ENCODE data around the gene OSM.

OSM gene

GRCh38 chr22:30243661-30244060 lies 23.0 kb downstream of the OSM start:
- Histone ChIP-seq H3K36me3 (ENCODE audit: control insufficient read depth in 2 of 2, insufficient read depth in 2 of 2, low read length in 2 of 2) (no peaks in the 10 kb centered on the region), H3K4me3 (ENCODE audit: low read length in 2 of 2) (no peak overlapping the region), H3K4me1 (ENCODE audit: control insufficient read depth, insufficient read depth, low read length) (peaks cover 10% of the 10 kb centered on the region), H3K9me3 (ENCODE audit: control insufficient read depth in 2 of 2, low read length in 2 of 2) (no peaks in the 10 kb centered on the region), H3K27me3 (ENCODE audit: control insufficient read depth in 1 of 2, insufficient read depth in 2 of 2, low read length in 2 of 2) (peaks cover 18 to 41% of the 10 kb centered on the region in 2 donors), H3K27ac (ENCODE audit: low read length) (no peak overlapping the region), H3K9ac (ENCODE audit: low read length in 2 of 2) (no peak overlapping the region)

DNA sequence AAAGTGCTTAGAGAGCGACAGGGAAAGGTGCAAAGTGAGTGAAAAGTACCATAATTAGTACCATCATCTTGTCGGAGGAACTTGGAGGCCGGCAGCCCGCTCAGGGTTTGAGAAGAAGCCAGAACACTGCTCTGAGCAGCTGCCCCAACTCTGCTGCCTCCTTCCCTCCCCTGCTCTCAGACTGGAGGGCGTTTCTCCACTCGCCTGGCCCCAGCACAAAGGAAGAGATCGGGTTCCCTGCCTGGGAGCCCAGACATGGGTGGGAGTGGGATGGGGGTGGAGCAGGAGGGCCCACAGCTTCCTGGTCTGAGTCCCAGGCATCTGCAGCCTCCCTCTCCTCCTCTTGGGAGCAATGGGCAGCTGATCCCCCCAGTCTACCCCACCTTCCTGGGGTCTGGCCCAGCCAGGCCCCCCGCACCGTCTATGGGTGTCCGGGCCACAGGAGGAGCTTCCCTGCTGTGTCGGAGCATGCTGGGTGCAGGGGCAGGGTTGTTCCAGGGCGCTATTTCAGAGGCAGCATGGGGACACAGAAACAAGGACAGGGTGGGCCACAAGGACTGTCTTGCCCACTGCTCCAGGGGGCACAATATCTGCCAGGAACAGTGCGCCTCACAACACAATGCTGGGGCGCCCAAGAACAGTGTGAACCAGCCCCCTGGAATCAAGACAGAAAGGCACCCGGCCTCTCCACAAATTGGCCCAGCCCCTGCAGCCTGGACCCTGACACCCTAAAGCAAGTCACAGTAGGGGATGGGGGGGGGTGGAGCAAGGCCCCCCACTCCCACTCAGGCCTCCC lies 24.9 kb downstream of the OSM start:
- Histone ChIP-seq H3K27me3 (ENCODE audit: control insufficient read depth in 1 of 2, insufficient read depth in 2 of 2, low read length in 2 of 2) (peaks cover 11 to 36% of the 10 kb centered on the region in 2 donors), H3K36me3 (ENCODE audit: control insufficient read depth in 2 of 2, insufficient read depth in 2 of 2, low read length in 2 of 2) (no peaks in the 10 kb centered on the region), H3K4me1 (ENCODE audit: control insufficient read depth, insufficient read depth, low read length) (peaks cover 8% of the 10 kb centered on the region), H3K27ac (ENCODE audit: low read length) (no peak overlapping the region), H3K4me3 (ENCODE audit: low read length in 2 of 2) (no peak overlapping the region), H3K9ac (ENCODE audit: low read length in 2 of 2) (no peak overlapping the region), H3K9me3 (ENCODE audit: control insufficient read depth in 2 of 2, low read length in 2 of 2) (no peaks in the 10 kb centered on the region)

GRCh38 chr22:30240541-30241417 lies 25.9 kb downstream of the OSM start:
- Histone ChIP-seq H3K4me3 (ENCODE audit: low read length in 2 of 2) (no peak overlapping the region), H3K36me3 (ENCODE audit: control insufficient read depth in 2 of 2, insufficient read depth in 2 of 2, low read length in 2 of 2) (no peaks in the 10 kb centered on the region), H3K9me3 (ENCODE audit: control insufficient read depth in 2 of 2, low read length in 2 of 2) (no peaks in the 10 kb centered on the region), H3K4me1 (ENCODE audit: control insufficient read depth, insufficient read depth, low read length) (peaks cover 4% of the 10 kb centered on the region), H3K9ac (ENCODE audit: low read length in 2 of 2) (no peak overlapping the region), H3K27ac (ENCODE audit: low read length) (no peak overlapping the region), H3K27me3 (ENCODE audit: control insufficient read depth in 1 of 2, insufficient read depth in 2 of 2, low read length in 2 of 2) (peaks cover 11 to 27% of the 10 kb centered on the region in 2 donors)

DNA sequence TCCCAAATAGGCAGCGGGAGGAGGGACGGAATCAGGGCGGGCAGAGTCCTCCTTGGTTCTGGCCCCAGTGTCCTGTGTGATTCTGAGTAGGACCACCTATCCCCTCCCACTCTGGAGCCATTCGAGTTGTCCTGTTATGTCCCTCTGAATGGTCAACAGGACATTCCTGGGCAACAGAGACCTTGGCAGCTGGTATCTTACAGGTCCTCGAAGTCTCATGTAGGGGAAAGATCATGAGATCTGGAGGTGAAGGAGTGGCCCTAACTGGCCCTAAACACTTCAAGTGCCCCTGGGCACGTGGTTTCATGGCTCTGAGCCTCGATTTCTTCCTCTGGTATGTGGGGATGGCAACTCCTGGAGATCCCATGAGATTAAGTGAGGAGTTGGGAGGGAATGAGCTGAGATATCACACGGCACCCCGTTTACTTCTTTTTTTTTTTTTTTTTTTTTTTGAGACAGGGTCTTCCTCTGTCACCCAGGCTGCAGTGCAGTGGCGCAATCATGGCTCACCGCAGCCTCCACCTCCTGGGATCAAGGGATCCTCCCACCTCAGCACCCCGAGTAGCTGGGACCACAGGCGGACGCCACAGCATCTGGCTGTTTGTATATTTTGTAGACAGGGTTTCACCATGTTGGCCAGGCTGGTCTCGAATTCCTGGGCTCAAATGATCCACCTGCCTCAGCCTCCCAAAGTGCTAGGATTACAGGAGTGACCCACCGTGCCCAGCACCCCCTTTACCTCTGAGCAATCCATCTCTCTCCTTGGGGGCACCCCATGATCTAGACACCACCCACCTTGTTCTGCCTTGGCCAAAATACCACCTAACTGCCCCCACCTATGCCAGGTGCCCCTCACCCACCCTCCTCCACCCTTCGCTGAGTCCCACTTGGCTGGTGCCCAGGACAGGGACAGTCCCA lies 26.9 kb downstream of the OSM start:
- no peak overlapping the region for H3K27ac ChIP-seq (ENCODE audit: low read length)
- H3K9me3 ChIP-seq (ENCODE audit: control insufficient read depth in 2 of 2, low read length in 2 of 2), result no peaks in the 10 kb centered on the region
- H3K27me3 ChIP-seq (ENCODE audit: control insufficient read depth in 1 of 2, insufficient read depth in 2 of 2, low read length in 2 of 2), result peaks cover 8 to 19% of the 10 kb centered on the region in 2 donors
- H3K4me1 ChIP-seq (ENCODE audit: control insufficient read depth, insufficient read depth, low read length), result no peaks in the 10 kb centered on the region
- H3K36me3 ChIP-seq (ENCODE audit: control insufficient read depth in 2 of 2, insufficient read depth in 2 of 2, low read length in 2 of 2), result no peaks in the 10 kb centered on the region
- H3K4me3 ChIP-seq (ENCODE audit: low read length in 2 of 2), result no peak overlapping the region
- no peak overlapping the region for H3K9ac ChIP-seq (ENCODE audit: low read length in 2 of 2)

GRCh38 chr22:30238661-30239487 lies 27.8 kb downstream of the OSM start:
- H3K36me3 ChIP-seq (ENCODE audit: control insufficient read depth in 2 of 2, insufficient read depth in 2 of 2, low read length in 2 of 2), result no peaks in the 10 kb centered on the region
- no peaks in the 10 kb centered on the region for H3K4me1 ChIP-seq (ENCODE audit: control insufficient read depth, insufficient read depth, low read length)
- peaks cover 2 to 11% of the 10 kb centered on the region in 2 donors for H3K27me3 ChIP-seq (ENCODE audit: control insufficient read depth in 1 of 2, insufficient read depth in 2 of 2, low read length in 2 of 2)
- no peak overlapping the region for H3K27ac ChIP-seq (ENCODE audit: low read length)
- no peak overlapping the region for H3K9ac ChIP-seq (ENCODE audit: low read length in 2 of 2)
- no peak overlapping the region for H3K4me3 ChIP-seq (ENCODE audit: low read length in 2 of 2)
- H3K9me3 ChIP-seq (ENCODE audit: control insufficient read depth in 2 of 2, low read length in 2 of 2), result no peaks in the 10 kb centered on the region

DNA sequence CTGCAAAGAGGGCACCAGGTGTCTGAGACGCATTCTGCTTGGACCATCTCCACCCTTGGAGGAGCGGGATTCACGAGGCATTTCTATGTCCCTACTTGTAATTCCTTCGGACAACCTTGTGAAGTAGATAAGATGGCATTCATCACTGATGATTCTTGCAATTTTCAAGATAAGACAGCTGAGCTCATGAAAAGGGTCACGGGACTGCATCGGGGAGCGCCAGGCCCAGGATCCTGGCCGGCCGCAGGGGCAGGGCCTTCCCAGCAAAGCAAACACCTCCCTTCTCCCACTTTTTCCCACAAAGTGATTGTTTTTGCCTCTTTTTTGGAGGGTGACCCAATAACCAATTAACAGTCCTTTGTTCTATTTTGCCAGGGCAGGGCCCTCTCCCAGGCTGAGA lies 28.5 kb downstream of the OSM start:
- Histone ChIP-seq H3K4me1 (ENCODE audit: control insufficient read depth, insufficient read depth, low read length) (no peaks in the 10 kb centered on the region), H3K9ac (ENCODE audit: low read length in 2 of 2) (no peak overlapping the region), H3K9me3 (ENCODE audit: control insufficient read depth in 2 of 2, low read length in 2 of 2) (no peaks in the 10 kb centered on the region), H3K27ac (ENCODE audit: low read length) (no peak overlapping the region), H3K36me3 (ENCODE audit: control insufficient read depth in 2 of 2, insufficient read depth in 2 of 2, low read length in 2 of 2) (no peaks in the 10 kb centered on the region), H3K4me3 (ENCODE audit: low read length in 2 of 2) (no peak overlapping the region), H3K27me3 (ENCODE audit: control insufficient read depth in 1 of 2, insufficient read depth in 2 of 2, low read length in 2 of 2) (peaks cover 0 to 5% of the 10 kb centered on the region in 2 donors)

- Histone ChIP-seq H3K27ac (ENCODE audit: low read length) (no peak overlapping the region), H3K4me3 (ENCODE audit: low read length in 2 of 2) (no peak overlapping the region), H3K9me3 (ENCODE audit: control insufficient read depth in 2 of 2, low read length in 2 of 2) (no peaks in the 10 kb centered on the region), H3K9ac (ENCODE audit: low read length in 2 of 2) (no peak overlapping the region), H3K27me3 (ENCODE audit: control insufficient read depth in 1 of 2, insufficient read depth in 2 of 2, low read length in 2 of 2) (peaks cover 0 to 8% of the 10 kb centered on the region in 2 donors), H3K36me3 (ENCODE audit: control insufficient read depth in 2 of 2, insufficient read depth in 2 of 2, low read length in 2 of 2) (no peaks in the 10 kb centered on the region), H3K4me1 (ENCODE audit: control insufficient read depth, insufficient read depth, low read length) (no peaks in the 10 kb centered on the region)
Observed at GRCh38 chr22:30236875-30237274, 29.8 kb downstream of the OSM start.

DNA sequence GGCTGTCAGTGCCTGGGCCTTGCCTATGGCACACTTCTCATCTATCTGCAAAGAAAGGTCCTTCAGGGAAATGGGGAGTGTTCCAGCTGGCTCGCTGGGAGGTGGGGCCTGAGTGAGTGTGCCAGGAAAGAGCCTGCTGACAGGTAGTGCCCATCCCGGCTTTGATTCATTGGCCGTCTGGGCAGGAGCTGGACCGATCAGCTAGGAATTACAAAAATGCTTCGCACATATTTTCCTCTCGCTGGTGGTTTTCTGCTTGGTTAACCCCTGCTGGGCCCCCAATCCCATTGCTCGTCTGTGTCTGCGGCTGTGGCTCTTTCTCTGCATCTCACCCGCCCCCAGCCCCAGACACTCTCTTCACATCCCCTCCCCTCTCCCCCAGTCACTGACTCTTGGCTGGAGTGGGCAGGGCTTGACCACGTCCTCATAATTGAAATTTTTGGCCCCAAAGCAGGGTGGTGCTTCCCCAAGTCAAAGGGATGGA lies 30.9 kb downstream of the OSM start:
- Histone ChIP-seq H3K9me3 (ENCODE audit: control insufficient read depth in 2 of 2, low read length in 2 of 2) (no peaks in the 10 kb centered on the region), H3K27me3 (ENCODE audit: control insufficient read depth in 1 of 2, insufficient read depth in 2 of 2, low read length in 2 of 2) (peaks cover 2 to 8% of the 10 kb centered on the region in 2 donors), H3K9ac (ENCODE audit: low read length in 2 of 2) (no peak overlapping the region), H3K27ac (ENCODE audit: low read length) (no peak overlapping the region), H3K4me3 (ENCODE audit: low read length in 2 of 2) (no peak overlapping the region), H3K4me1 (ENCODE audit: control insufficient read depth, insufficient read depth, low read length) (no peaks in the 10 kb centered on the region), H3K36me3 (ENCODE audit: control insufficient read depth in 2 of 2, insufficient read depth in 2 of 2, low read length in 2 of 2) (no peaks in the 10 kb centered on the region)

- Histone ChIP-seq H3K27me3 (ENCODE audit: control insufficient read depth in 1 of 2, insufficient read depth in 2 of 2, low read length in 2 of 2) (peaks cover 4 to 8% of the 10 kb centered on the region in 2 donors), H3K36me3 (ENCODE audit: control insufficient read depth in 2 of 2, insufficient read depth in 2 of 2, low read length in 2 of 2) (no peaks in the 10 kb centered on the region), H3K27ac (ENCODE audit: low read length) (no peak overlapping the region), H3K4me1 (ENCODE audit: control insufficient read depth, insufficient read depth, low read length) (no peaks in the 10 kb centered on the region), H3K9me3 (ENCODE audit: control insufficient read depth in 2 of 2, low read length in 2 of 2) (no peaks in the 10 kb centered on the region), H3K9ac (ENCODE audit: low read length in 2 of 2) (no peak overlapping the region), H3K4me3 (ENCODE audit: low read length in 2 of 2) (no peak overlapping the region)
Observed at GRCh38 chr22:30234786-30235470, 31.7 kb downstream of the OSM start.

All from stomach smooth muscle (tissue), 2 donors.